H9 (cell line): ENCODE results near the gene CD84. TPM values are rescaled to one million over a fixed set of nuclear protein-coding genes. Genes with fewer than 3 reads are reported as not detected.

Experiments used
- DNase-seq: peaks from one replicate; pipeline ENCODE4 v3.0.0-alpha.2; 2017
- H2AFZ ChIP-seq: one replicate; pipeline ENCODE4 v1.6.1; 2013; ENCODE audit warnings: mild to moderate bottlenecking, low read length, control low read depth, moderate library complexity
- H2AK5ac ChIP-seq: 2 replicates; pipeline ENCODE4 v1.6.1; 2013; ENCODE audit warnings: low read length, control low read depth, mixed read lengths; ENCODE audit not compliant: insufficient read length
- H2BK120ac ChIP-seq: one replicate; pipeline ENCODE4 v1.6.1; 2013; ENCODE audit warnings: low read depth, mild to moderate bottlenecking, low read length, control low read depth, inconsistent platforms; ENCODE audit not compliant: poor library complexity, severe bottlenecking
- H2BK12ac ChIP-seq: 2 replicates; pipeline ENCODE4 v1.6.1; 2013; ENCODE audit warnings: low read length, control low read depth, mixed read lengths, low read depth; ENCODE audit not compliant: insufficient read length
- H2BK15ac ChIP-seq: 2 replicates; pipeline ENCODE4 v1.6.1; 2013; ENCODE audit warnings: low read depth, low read length, control low read depth
- H2BK20ac ChIP-seq: one replicate; pipeline ENCODE4 v1.6.1; 2013; ENCODE audit warnings: low read depth, mild to moderate bottlenecking, low read length, control low read depth, inconsistent platforms; ENCODE audit not compliant: poor library complexity, severe bottlenecking
- H2BK5ac ChIP-seq: 2 replicates; pipeline ENCODE4 v1.6.1; 2013; ENCODE audit warnings: low read length, control low read depth, mixed read lengths; ENCODE audit not compliant: insufficient read length
- H3K14ac ChIP-seq: 2 replicates; pipeline ENCODE4 v1.6.1; 2013; ENCODE audit warnings: low read length, control low read depth; ENCODE audit not compliant: insufficient read depth
- H3K18ac ChIP-seq: 2 replicates; pipeline ENCODE4 v1.6.1; 2013; ENCODE audit warnings: low read depth, mild to moderate bottlenecking, mixed read lengths, low read length, control low read depth; ENCODE audit not compliant: insufficient read length
- H3K23ac ChIP-seq: 2 replicates; pipeline ENCODE4 v1.6.1; 2013; ENCODE audit warnings: low read length, control low read depth, mixed read lengths, low read depth; ENCODE audit not compliant: insufficient read length
- H3K23me2 ChIP-seq: 2 replicates; pipeline ENCODE4 v1.6.1; 2013; ENCODE audit warnings: low read depth, mild to moderate bottlenecking, mixed read lengths, low read length, control low read depth; ENCODE audit not compliant: insufficient read length, poor library complexity, severe bottlenecking
- H3K27ac ChIP-seq: 2 replicates; pipeline ENCODE4 v1.5.1; 2013; ENCODE audit warnings: low read length, control low read depth, mixed read lengths, low read depth; ENCODE audit not compliant: insufficient read length
- H3K27me3 ChIP-seq: 2 replicates; pipeline ENCODE4 v1.6.1; 2013; ENCODE audit warnings: low read length, control low read depth, inconsistent platforms; ENCODE audit not compliant: insufficient read depth
- H3K4ac ChIP-seq: 2 replicates; pipeline ENCODE4 v1.6.1; 2013; ENCODE audit warnings: low read depth, mild to moderate bottlenecking, control low read depth, inconsistent platforms, low read length, moderate library complexity
- H3K4me1 ChIP-seq: 2 replicates; pipeline ENCODE4 v1.6.1; 2013; ENCODE audit warnings: low read length, control low read depth, inconsistent platforms; ENCODE audit not compliant: insufficient read depth
- H3K4me2 ChIP-seq: 2 replicates; pipeline ENCODE4 v1.6.1; 2013; ENCODE audit warnings: low read length, control low read depth, mixed read lengths; ENCODE audit not compliant: insufficient read length, insufficient read depth
- H3K56ac ChIP-seq: 2 replicates; pipeline ENCODE4 v1.6.1; 2013; ENCODE audit warnings: low read depth, mild to moderate bottlenecking, mixed read lengths, low read length, control low read depth; ENCODE audit not compliant: insufficient read length
- H3K79me1 ChIP-seq: 2 replicates; pipeline ENCODE4 v1.6.1; 2013; ENCODE audit warnings: low read depth, mild to moderate bottlenecking, moderate library complexity, low read length, control low read depth, inconsistent platforms; ENCODE audit not compliant: insufficient read depth, poor library complexity, severe bottlenecking
- H3K79me2 ChIP-seq: 2 replicates; pipeline ENCODE4 v1.6.1; 2013; ENCODE audit warnings: low read length, control low read depth, inconsistent platforms; ENCODE audit not compliant: insufficient read depth
- H3K9ac ChIP-seq: 2 replicates; pipeline ENCODE4 v1.6.1; 2013; ENCODE audit warnings: low read length, control low read depth, mixed read lengths; ENCODE audit not compliant: insufficient read length; ENCODE audit errors: extremely low read depth
- H3K9me3 ChIP-seq: one replicate; pipeline ENCODE4 v1.6.1; 2013; ENCODE audit warnings: low read depth, low read length, inconsistent platforms; ENCODE audit not compliant: control insufficient read depth
- H3T11ph ChIP-seq: one replicate; pipeline ENCODE4 v1.6.1; 2013; ENCODE audit warnings: mild to moderate bottlenecking, low read length, control low read depth, inconsistent platforms
- H4K20me1 ChIP-seq: one replicate; pipeline ENCODE4 v1.6.1; 2013; ENCODE audit not compliant: control insufficient read depth, insufficient read length, insufficient read depth
- H4K5ac ChIP-seq: 2 replicates; pipeline ENCODE4 v1.6.1; 2013; ENCODE audit warnings: low read depth, mild to moderate bottlenecking, mixed read lengths, low read length, control low read depth; ENCODE audit not compliant: insufficient read length
- H4K8ac ChIP-seq: replicated peaks from 2 replicates; pipeline ENCODE4 v1.6.1; 2013; ENCODE audit warnings: low read length, control low read depth, mixed read lengths, low read depth; ENCODE audit not compliant: insufficient read length
- H4K91ac ChIP-seq: 2 replicates; pipeline ENCODE4 v1.6.1; 2013; ENCODE audit warnings: low read depth, mild to moderate bottlenecking, moderate library complexity, mixed read lengths, low read length, control low read depth; ENCODE audit not compliant: insufficient read length
- H3K27ac Mint-ChIP-seq, 3 experiments: 2 replicates in 2 of 3; 3 replicates in 1 of 3; pipeline ENCODE4 v1.8.0; 2020 to 2021; ENCODE audit warnings: mixed read lengths in 3 of 3, mild to moderate bottlenecking in 1 of 3, moderate library complexity in 1 of 3
- H3K27me3 Mint-ChIP-seq: 2 replicates; pipeline ENCODE4 v1.8.0; 2021; ENCODE audit warnings: low read depth, mild to moderate bottlenecking, moderate library complexity, mixed read lengths
- H3K36me3 Mint-ChIP-seq, 3 experiments: 2 replicates in 2 of 3; 3 replicates in 1 of 3; pipeline ENCODE4 v1.8.0; 2020 to 2021; ENCODE audit warnings: low read depth in 3 of 3, mixed read lengths in 3 of 3; ENCODE audit not compliant: insufficient read depth in 1 of 3
- H3K4me1 Mint-ChIP-seq, 2 experiments: 2 replicates each; pipeline ENCODE4 v1.8.0; 2020; ENCODE audit warnings: mixed read lengths in 2 of 2
- H3K4me3 Mint-ChIP-seq, 2 experiments: 2 replicates in 1 of 2; 3 replicates in 1 of 2; pipeline ENCODE4 v1.8.0; 2020 to 2021; ENCODE audit warnings: mild to moderate bottlenecking in 2 of 2, mixed read lengths in 2 of 2, moderate library complexity in 1 of 2
- H3K9me3 Mint-ChIP-seq, 2 experiments: 2 replicates in 1 of 2; 3 replicates in 1 of 2; pipeline ENCODE4 v1.8.0; 2020; ENCODE audit warnings: mild to moderate bottlenecking in 2 of 2, mixed read lengths in 2 of 2, moderate library complexity in 1 of 2
- WGBS: extraction: QIAGEN DNeasy Blood & Tissue Kit; methylation state at CpG from one replicate; pipeline ENCODE4 v1.1.7; 2013; ENCODE audit warnings: missing lambda C conversion rate, low lambda C conversion rate, mixed read lengths; ENCODE audit not compliant: insufficient read length; ENCODE audit errors: extremely low coverage; 5-methylcytosine and 5-hydroxymethylcytosine counted together
- total RNA-seq: library from RNA; stranded (reverse); gene quantifications from 2 replicates; pipeline ENCODE4 v1.2.1, GENCODE V29; 2021
- TF ChIP-seq, protein P1 (sequence below): fragments of 200-600 bp; sonication (generic); conservative IDR thresholded peaks from 3 replicates; pipeline ENCODE4 v1.8.0; 2021; ENCODE audit warnings: antibody characterized with exemption, mild to moderate bottlenecking

Gene CD84
- total RNA-seq, 1 experiment from 2014 or later = not detected

- no peak overlapping the region for H2AFZ ChIP-seq
- DNase-seq = no peak
- H3K14ac ChIP-seq = no peak overlapping the region
These were observed 26.6 kb upstream of the CD84 start for GRCh38 chr1:160605792-160606479.

More at GRCh38 chr1:160605792-160606479, 26.6 kb upstream of the CD84 start:
- no peak overlapping the region for H3K18ac ChIP-seq
- no peak overlapping the region for H2BK12ac ChIP-seq
- no peak overlapping the region for H3T11ph ChIP-seq
- H3K27ac Mint-ChIP-seq = 0 out of 7 replicates have a peak overlapping the region, but pooled peaks of 1 of the 3 experiments have one; percentile 19
- TF ChIP-seq, protein P1, sequence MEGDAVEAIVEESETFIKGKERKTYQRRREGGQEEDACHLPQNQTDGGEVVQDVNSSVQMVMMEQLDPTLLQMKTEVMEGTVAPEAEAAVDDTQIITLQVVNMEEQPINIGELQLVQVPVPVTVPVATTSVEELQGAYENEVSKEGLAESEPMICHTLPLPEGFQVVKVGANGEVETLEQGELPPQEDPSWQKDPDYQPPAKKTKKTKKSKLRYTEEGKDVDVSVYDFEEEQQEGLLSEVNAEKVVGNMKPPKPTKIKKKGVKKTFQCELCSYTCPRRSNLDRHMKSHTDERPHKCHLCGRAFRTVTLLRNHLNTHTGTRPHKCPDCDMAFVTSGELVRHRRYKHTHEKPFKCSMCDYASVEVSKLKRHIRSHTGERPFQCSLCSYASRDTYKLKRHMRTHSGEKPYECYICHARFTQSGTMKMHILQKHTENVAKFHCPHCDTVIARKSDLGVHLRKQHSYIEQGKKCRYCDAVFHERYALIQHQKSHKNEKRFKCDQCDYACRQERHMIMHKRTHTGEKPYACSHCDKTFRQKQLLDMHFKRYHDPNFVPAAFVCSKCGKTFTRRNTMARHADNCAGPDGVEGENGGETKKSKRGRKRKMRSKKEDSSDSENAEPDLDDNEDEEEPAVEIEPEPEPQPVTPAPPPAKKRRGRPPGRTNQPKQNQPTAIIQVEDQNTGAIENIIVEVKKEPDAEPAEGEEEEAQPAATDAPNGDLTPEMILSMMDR = no peak
- H3K79me1 ChIP-seq = no peaks in the 10 kb centered on the region
- H3K36me3 Mint-ChIP-seq = peaks cover 13 to 24% (median 16%) of the 10 kb centered on the region in 3 experiments
- H2BK15ac ChIP-seq = no peak overlapping the region
- H3K4me1 Mint-ChIP-seq = peaks cover 18 to 41% of the 10 kb centered on the region in 2 experiments
- H2BK5ac ChIP-seq = no peak overlapping the region
- no peak overlapping the region for H3K4ac ChIP-seq
- H3K79me2 ChIP-seq = no peaks in the 10 kb centered on the region
- no peaks in the 10 kb centered on the region for H3K23me2 ChIP-seq
- WGBS = no CpG with 5 or more reads among the region's 4 CpGs
- H3K27ac ChIP-seq = no peak overlapping the region
- no peaks in the 10 kb centered on the region for H3K9me3 ChIP-seq
- no peaks in the 10 kb centered on the region; the same call in 1 of the 2 replicates for H3K27me3 Mint-ChIP-seq
- H4K5ac ChIP-seq = no peak overlapping the region
- H3K4me3 Mint-ChIP-seq = no peak overlapping the region
- H3K4me2 ChIP-seq = no peak overlapping the region
- no peak overlapping the region for H3K56ac ChIP-seq
- H2BK20ac ChIP-seq = no peak overlapping the region
- H2BK120ac ChIP-seq = no peak overlapping the region
- no peak overlapping the region for H4K8ac ChIP-seq
- peaks cover 27 to 32% of the 10 kb centered on the region in 2 experiments for H3K9me3 Mint-ChIP-seq
- H2AK5ac ChIP-seq = no peak overlapping the region
- no peaks in the 10 kb centered on the region for H3K27me3 ChIP-seq
- H4K91ac ChIP-seq = no peak overlapping the region
- no peaks in the 10 kb centered on the region for H4K20me1 ChIP-seq
- no peak overlapping the region for H3K23ac ChIP-seq
- no peak overlapping the region for H3K9ac ChIP-seq
- H3K4me1 ChIP-seq = no peaks in the 10 kb centered on the region
